ENCODE results near the gene MTIF3.

DNA sequence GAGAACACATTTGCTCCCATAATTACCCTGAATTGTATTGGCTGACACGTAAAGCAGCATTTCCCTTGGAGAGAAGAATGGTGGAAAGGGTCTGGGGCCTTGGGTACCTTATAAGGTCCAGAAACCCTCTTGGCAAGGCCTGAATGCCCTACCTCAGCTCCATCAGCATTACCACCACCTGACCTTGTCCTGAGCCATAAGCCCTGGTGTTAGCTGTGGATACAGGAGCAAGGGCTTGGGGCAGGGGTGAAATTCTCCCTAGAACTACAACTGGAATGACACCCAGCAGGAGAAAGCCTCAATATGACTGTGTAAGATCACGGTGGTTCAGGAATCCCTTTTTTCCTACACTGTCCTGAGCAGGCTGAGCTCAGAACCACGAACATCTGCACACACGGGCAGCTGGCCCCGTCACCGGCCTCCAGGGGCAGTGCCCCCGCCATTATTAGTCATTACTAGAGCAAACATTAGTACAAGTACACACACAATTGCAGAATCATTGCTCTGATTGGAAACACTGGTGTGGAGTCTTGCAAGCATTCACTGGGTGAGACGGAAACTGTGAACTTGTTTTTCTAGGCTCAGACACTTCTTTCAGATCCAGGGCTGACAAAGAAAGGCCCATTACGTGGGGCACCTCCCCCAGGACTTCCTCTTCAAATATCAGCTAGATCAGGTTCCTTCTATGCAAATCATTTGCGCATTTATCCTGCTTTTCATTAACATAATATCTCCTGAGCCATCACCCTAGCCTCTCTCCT is 26.8 kb upstream of the MTIF3 start:
- TF ChIP-seq, protein P1, sequence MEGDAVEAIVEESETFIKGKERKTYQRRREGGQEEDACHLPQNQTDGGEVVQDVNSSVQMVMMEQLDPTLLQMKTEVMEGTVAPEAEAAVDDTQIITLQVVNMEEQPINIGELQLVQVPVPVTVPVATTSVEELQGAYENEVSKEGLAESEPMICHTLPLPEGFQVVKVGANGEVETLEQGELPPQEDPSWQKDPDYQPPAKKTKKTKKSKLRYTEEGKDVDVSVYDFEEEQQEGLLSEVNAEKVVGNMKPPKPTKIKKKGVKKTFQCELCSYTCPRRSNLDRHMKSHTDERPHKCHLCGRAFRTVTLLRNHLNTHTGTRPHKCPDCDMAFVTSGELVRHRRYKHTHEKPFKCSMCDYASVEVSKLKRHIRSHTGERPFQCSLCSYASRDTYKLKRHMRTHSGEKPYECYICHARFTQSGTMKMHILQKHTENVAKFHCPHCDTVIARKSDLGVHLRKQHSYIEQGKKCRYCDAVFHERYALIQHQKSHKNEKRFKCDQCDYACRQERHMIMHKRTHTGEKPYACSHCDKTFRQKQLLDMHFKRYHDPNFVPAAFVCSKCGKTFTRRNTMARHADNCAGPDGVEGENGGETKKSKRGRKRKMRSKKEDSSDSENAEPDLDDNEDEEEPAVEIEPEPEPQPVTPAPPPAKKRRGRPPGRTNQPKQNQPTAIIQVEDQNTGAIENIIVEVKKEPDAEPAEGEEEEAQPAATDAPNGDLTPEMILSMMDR (conservative IDR thresholded peaks at IDR 0.05; ENCODE audit: low read length), result 0 out of 2 replicates have a peak, but pooled peaks have one; percentile 24
- no peak for TF ChIP-seq EZH2phosphoT487 (IDR thresholded peaks at IDR 0.05; ENCODE audit: borderline replicate concordance)
